ENCODE results near the gene ZCCHC24.

The ZCCHC24 gene

GRCh38 chr10:79430325-79430905, 15.0 kb downstream of the ZCCHC24 start:
- DNase-seq = no peak

- DNase-seq = no peak
Observed at GRCh38 chr10:79429751-79430150, 15.7 kb downstream of the ZCCHC24 start.

GRCh38 chr10:79427965-79428364, 17.5 kb downstream of the ZCCHC24 start:
- DNase-seq = no peak

GRCh38 chr10:79425074-79425532, 20.3 kb downstream of the ZCCHC24 start:
- DNase-seq = no peak

GRCh38 chr10:79424221-79425073, 21.0 kb downstream of the ZCCHC24 start:
- no peak for DNase-seq

GRCh38 chr10:79422178-79422892, 23.1 kb downstream of the ZCCHC24 start:
- DNase-seq = no peak

GRCh38 chr10:79420974-79421688, 24.3 kb downstream of the ZCCHC24 start:
- no peak for DNase-seq

- DNase-seq = no peak
Observed at GRCh38 chr10:79418886-79419595, 26.4 kb downstream of the ZCCHC24 start.

- DNase-seq = no peak
Observed at GRCh38 chr10:79418274-79418673, 27.1 kb downstream of the ZCCHC24 start.

- no peak for DNase-seq
Observed at GRCh38 chr10:79417731-79418130, 27.7 kb downstream of the ZCCHC24 start.

GRCh38 chr10:79417266-79417665, 28.2 kb downstream of the ZCCHC24 start:
- no peak for DNase-seq

- no peak for DNase-seq
Observed at GRCh38 chr10:79416578-79417255, 28.7 kb downstream of the ZCCHC24 start.

- DNase-seq = no peak
Observed at GRCh38 chr10:79415736-79416577, 29.5 kb downstream of the ZCCHC24 start.

GRCh38 chr10:79414714-79415113, 30.7 kb downstream of the ZCCHC24 start:
- DNase-seq = no peak

GRCh38 chr10:79413196-79413595, 32.2 kb downstream of the ZCCHC24 start:
- no peak for DNase-seq

GRCh38 chr10:79412516-79412915, 32.9 kb downstream of the ZCCHC24 start:
- DNase-seq = no peak

- DNase-seq = no peak
Observed at GRCh38 chr10:79411546-79412495, 33.6 kb downstream of the ZCCHC24 start.

- no peak for DNase-seq
Observed at GRCh38 chr10:79410315-79411094, 34.9 kb downstream of the ZCCHC24 start.

GRCh38 chr10:79409726-79410085, 35.7 kb downstream of the ZCCHC24 start:
- DNase-seq = no peak
